HG03159 (cell line): ENCODE data around the gene PCDH9.

Experiments used
- ATAC-seq: cut with Tn5 transposase; IDR thresholded peaks from one replicate; pipeline ENCODE4 v1.9.1; 2021; ENCODE audit warnings: mild to moderate bottlenecking, moderate library complexity; ENCODE audit not compliant: unreplicated experiment

Gene PCDH9, protein sequence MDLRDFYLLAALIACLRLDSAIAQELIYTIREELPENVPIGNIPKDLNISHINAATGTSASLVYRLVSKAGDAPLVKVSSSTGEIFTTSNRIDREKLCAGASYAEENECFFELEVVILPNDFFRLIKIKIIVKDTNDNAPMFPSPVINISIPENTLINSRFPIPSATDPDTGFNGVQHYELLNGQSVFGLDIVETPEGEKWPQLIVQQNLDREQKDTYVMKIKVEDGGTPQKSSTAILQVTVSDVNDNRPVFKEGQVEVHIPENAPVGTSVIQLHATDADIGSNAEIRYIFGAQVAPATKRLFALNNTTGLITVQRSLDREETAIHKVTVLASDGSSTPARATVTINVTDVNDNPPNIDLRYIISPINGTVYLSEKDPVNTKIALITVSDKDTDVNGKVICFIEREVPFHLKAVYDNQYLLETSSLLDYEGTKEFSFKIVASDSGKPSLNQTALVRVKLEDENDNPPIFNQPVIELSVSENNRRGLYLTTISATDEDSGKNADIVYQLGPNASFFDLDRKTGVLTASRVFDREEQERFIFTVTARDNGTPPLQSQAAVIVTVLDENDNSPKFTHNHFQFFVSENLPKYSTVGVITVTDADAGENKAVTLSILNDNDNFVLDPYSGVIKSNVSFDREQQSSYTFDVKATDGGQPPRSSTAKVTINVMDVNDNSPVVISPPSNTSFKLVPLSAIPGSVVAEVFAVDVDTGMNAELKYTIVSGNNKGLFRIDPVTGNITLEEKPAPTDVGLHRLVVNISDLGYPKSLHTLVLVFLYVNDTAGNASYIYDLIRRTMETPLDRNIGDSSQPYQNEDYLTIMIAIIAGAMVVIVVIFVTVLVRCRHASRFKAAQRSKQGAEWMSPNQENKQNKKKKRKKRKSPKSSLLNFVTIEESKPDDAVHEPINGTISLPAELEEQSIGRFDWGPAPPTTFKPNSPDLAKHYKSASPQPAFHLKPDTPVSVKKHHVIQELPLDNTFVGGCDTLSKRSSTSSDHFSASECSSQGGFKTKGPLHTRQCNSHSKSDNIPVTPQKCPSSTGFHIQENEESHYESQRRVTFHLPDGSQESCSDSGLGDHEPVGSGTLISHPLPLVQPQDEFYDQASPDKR (N-terminal part only)

DNA sequence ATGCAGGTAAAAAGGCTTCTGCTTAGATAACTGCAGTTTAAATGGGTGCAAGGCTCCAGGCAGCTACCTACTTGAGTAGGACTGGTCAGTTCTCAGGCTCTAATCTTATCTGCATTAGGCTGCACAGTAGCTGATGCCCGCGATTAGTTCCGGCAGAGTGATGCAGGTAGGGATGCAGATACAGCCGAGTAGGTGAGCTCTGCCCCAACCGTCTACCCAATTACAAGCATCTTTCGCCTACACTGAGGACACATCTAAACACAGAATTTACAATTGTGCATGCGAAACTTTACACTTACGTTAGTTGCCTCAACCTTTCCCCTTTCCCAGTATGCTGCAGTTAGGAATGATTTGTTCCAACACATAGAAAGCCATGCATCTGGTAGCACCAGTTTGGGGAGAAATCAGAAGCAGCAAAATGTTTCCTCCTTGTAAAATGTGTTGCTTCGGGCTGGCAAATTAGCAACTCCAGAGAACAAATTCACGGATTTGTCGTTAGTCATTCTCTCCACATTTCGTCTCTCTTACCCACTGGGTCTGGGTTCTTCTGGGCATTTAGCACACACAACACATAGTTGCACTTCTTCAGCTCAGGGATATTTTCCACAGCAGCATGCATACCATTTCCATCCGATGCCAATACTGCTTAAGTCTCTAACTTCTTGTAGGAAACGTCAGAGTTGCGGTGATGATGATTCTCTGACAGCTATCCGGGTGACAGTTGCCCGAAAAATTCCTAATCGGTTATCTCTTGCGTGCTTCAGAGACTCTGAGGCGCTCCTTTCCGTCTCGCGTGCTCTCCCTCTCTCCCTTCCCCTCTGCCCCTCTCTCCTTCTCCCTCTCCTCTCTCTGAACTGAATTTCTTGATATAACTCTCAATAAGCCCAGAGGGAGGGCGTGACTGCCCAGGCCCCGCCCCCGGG lies at the start of gene PCDH9:
Gene PCDH9, minus strand, starts transcription at position 856 of the 923 bp plus-strand sequence. CDS start 1,896 bp downstream, outside the sequence.
- peak; percentile 5 for ATAC-seq

DNA sequence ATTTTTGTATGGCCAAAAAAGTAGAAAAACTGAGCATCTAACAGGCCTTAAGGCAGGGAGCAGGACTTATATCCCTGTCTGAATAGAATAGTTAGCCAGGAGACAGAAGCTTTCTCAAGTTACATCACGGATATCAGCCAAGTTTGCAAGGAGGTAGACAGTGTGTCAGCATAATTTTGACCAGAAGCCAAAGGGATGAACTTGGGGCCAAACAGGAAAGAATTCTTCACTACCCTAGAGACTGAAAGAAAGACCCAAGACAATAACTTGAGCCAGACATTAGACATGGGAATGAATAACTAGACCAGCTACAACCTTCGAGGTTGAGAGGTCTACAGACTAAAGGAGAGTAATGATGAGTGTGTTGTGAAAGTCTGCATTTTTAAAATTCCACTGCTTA lies 48.1 kb upstream of the PCDH9 start:
- no peak for ATAC-seq

DNA sequence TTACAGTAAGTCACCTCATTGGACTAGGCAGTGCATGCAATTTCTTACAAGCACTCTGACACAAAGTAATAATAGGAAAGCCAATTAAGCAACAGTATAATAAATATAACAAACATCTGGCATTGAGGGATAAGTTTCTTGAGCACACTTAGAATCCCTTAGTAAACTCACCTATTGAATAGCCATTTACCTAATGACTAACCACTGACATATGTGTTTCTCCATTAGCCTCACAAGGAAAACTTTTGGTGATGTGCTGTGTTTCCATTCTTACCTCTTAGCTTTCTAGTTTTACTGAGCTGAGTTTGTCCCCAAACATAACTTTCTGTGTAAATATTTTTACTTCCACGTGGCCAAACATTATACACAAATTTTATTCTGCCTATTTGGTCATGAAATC lies 47.4 kb upstream of the PCDH9 start:
- no peak for ATAC-seq

DNA sequence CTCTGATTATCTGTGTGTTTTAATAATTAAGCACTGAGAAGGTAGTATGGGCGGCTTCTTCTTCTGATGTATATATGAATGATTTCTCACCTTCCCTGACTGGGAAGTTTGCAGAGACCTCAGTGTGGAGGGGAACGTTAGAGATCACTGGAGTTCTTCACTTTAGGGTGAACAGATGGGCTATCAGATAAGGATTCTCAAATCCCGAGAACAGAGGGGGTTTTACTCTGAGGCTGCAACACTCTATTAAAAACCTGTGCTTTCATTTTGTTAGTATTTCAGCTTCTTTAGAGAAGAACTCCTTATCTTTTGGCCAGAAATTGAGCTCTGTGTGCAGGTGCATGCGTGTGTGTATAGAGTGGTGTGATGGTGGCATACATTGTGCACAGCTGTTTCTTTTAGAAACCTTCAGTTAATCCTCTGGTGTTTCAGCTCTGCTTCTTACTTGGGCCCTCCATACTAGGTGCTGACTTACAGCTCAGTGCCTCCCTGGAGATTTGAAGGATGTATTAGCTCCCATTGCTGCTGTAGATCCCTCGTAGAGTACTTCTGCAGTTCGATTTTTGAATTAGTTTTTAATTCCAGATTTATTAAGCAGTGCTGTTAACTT lies 45.3 kb upstream of the PCDH9 start:
- ATAC-seq = no peak

DNA sequence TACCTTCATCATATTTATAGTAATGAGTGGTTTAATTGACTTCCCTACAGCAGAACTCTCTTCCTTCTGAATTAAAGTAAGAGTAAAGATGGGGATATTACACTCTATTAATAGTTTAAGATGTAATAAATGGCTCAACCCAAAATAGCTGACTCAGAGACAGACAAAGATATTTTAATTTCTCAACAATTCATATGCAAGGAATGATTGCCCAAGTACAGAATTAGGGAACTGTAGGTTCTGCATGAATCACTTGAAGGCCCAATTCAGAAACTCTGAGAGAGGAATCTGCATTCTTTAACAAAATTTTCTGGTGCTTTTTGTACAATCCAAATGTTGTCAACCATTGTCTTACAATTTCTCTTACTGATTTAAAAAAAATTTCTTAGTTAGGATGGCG lies 42.9 kb upstream of the PCDH9 start:
- no peak for ATAC-seq

DNA sequence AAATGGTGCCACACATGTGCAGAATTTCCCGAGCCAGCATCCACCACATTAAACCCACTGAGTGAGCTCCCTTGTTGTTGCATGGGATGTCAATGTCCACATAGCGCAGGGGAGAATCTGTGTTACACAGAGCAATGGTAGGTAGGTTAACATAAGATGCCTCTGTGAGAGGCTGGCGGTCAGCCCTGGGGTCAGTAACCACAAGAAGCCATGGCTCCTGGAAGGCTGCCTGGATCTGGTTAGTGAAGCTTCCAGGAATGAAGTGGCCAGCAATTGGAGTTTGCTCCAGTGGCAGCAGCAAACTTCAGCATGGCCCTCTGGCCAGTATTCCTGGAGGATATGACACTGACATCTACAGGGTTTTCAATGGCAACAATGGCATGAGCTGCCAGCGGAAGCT lies 37.0 kb upstream of the PCDH9 start:
- ATAC-seq = no peak

DNA sequence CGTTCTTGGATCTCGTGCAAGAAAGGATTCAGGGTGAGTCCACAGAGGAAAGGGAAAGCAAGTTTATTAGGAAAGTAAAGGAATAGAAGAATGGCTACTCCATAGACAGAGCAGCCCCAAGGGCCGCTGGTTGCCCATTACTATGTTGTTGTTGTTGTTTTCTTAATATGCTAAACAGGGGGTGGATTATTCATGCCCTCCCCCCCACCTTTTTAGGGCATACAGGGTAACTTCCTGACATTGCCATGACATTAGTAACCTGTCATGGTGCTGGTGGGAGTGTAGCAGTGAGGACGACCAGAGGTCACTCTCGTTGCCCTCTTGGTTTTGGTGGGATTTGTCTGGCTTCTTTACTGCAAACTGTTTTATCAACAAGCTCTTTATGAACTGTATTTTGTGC lies 29.1 kb upstream of the PCDH9 start:
- ATAC-seq = no peak

DNA sequence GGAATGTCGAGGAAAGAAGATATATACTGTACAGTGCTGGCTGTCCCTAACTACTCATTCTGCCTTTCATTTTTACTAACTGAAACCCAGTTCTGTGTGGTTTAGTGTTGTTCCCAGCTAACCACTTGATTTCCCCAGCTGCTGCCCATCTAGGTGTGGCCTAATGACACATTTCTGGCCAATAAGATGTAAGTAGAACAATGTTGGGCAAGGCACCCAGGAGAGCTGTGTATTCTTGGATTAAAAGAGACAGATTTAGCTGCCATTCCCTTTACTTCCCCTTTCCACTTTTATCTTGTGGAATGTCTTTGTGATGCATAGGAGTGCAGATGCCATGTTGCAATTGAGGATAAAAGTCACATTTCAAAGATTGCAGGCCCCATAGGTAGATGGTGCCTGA lies 28.3 kb upstream of the PCDH9 start:
- peak; percentile 70 for ATAC-seq

DNA sequence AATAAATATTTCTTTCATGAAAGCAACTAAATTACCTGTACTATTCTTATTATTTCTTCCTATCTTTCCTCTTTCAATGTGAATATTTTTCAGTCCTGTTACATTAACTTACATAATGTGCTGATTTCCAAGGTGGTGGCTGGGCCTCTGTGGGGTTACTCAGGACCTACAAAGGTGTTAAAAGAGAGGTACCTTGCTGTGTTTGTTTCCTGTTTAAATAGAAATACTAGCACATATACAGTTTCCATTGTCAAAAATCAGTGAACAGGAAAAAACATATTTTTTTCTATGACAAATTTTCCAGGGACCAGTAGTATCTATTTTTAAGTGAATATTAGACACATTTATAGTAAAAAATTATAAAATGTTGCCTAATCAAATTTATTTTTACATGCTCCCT lies 8.7 kb upstream of the PCDH9 start:
- ATAC-seq = no peak

DNA sequence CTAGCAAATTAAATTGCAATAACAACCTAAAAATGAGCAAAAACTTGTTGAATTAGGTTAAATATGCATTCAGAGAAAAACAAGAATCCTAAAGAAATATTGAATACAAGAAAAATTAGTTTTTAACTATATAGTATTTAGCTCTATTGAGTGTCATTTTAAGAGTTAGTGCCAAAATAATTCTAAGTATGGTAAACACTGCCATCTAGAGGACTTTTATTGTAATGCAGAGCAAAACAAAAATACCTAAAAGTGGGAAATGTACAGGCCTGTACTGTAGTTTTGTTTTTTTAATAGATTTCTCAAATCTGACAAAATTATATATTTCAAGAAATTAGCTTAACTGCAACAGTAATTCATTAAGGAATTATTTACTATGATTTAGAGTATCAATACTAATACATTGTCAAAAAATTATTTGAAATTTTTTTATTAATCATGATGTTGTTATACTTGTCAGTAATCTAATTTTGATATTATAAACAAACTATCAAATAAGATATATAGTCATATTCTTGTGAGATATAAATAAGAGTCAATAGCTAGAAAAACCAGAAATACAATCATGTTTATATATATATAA lies 8.2 kb upstream of the PCDH9 start:
- no peak for ATAC-seq

DNA sequence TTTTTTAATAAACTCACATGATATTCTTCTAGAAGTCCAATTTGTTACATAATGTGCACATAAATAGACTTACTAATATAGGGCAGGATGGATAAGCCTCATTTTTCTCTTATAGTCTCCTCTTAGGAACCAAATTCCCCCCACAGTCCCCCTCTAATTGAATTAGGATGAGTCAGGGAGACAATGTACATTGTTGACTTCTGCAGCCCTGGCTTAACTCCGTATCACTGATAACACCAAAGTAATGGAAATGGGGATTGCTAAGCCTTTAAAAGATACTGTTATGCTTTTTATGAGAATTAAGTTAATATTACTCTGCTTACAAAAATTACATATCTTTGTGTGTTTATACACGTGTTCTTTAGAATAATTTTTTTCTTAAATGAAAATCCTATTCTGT lies 5.1 kb upstream of the PCDH9 start:
- ATAC-seq = no peak

DNA sequence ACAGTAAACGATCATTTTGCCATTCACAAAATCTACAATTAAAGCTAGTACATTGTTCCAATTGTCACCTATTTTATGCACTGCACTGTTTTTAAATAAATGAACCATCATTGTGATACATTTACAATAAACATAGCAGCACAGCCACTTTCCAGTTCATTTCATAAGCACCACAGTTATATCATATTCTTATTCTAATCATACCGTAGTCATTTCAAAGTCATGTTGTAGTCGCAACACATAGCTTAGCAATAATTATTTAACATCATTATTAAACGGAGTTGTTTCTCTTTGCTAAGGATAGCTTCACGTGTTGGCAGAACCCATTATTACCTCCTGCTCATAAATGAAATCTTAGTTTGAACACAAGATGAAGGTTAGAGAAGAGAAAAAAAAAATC lies 2.2 kb upstream of the PCDH9 start:
- no peak for ATAC-seq

DNA sequence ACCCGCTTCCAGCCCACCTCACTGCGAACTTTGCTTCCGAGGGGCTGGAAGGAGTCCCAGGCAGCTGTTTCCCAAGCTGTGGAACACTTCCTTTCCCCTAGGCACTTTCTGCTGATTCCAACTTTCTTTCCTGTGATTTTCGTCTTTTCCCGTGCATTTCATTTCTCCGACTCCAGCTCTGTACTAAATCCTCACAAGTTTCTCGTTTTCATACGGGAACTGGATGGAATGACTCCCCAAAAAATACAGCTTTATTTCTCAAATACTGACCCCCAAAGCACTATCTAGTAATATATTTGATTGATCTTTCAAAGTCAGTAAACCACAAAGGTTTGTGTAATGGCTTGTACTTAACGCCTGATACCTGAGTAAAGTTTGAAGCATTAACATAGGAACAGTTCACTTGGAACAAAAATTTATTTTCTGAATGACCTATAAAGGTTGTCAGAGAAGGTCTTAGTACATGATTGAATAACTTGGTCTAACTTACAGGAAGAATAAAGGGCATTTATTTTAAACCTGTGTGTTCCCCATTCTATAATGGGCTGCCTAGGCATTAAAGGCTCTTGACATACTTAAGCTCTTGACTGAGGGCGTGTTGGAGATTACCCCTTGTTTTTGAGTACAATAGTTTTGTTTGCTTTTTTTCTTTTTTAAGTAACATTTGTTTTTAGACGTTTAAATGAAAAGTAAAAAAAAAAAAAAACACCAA lies 1.3 kb upstream of the PCDH9 start:
- ATAC-seq = no peak

DNA sequence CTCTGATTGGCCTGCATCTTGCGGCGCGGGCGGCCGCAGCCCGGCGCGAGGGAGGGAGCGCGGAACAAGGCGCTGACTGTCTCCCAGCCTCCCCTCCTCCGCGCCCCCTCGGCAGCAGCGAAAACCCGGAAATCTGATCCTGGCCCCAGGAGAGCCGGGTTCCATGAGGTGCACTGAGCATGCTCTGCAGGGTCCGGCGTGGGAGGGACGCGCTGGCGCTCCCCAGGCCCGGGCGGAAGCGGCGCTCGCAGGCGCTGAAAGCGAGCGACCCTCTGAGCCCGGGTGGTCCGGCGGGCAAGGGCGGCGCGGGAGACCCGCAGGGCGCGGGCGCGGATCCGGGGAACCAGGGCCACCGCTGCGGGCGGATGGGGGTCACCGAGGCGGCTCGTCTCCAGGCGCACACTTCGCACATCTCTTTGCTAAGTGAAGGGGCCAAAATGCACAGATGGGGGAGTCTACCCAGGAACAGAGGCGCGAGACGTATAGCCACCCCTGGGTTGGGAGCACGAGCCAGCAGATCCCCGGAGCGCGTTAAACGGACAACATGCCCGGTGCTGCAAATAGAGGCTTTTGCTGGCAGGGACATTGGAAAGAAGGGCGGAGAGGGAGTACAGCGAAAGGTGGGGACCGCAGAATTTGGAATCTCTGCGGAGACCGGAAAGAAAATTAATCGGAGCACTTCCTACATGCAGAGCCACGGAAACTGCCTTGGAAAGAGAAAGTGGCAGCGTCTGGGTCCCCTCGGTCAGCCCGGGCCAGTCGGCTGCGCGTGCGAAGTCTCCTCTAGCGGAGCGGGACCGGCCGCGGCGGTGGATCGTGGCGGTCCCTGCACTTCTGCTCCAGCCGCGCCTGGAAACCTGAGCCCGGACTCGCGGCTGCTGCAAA lies 510 bp upstream of the PCDH9 start:
- ATAC-seq = peak; percentile 98

DNA sequence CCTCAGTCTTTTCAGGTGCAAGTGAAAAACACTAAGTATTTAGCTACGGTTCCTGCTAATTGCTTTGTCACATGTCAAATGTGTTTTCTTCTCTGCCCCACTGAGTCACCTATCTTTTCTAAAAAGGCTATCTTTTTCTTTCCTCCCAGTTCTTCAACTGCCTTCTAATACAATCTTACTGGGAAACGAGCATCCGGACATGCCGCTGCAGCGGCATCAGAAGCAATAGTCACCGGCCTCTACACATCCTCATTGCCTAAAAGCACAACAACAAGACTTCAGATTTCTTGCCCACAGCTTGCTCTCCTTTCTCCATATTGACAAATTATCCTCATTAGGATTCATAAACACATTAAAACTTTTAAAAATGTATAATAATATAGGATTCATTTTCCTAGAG lies 1.2 kb downstream of the PCDH9 start:
- no peak for ATAC-seq

DNA sequence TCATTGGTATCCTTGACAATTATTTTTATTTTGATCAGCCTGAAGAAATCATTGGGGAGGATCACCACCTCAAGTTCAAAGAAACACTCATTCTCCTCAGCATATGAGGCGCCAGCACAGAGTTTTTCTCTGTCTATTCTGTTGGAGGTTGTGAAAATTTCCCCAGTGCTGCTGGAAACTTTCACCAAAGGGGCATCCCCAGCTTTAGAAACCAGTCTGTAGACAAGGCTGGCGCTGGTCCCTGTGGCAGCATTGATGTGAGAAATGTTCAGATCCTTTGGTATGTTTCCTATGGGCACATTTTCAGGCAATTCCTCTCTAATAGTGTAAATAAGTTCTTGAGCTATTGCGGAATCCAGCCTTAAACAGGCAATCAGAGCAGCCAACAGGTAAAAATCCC lies 2.1 kb downstream of the PCDH9 start:
- no peak for ATAC-seq

DNA sequence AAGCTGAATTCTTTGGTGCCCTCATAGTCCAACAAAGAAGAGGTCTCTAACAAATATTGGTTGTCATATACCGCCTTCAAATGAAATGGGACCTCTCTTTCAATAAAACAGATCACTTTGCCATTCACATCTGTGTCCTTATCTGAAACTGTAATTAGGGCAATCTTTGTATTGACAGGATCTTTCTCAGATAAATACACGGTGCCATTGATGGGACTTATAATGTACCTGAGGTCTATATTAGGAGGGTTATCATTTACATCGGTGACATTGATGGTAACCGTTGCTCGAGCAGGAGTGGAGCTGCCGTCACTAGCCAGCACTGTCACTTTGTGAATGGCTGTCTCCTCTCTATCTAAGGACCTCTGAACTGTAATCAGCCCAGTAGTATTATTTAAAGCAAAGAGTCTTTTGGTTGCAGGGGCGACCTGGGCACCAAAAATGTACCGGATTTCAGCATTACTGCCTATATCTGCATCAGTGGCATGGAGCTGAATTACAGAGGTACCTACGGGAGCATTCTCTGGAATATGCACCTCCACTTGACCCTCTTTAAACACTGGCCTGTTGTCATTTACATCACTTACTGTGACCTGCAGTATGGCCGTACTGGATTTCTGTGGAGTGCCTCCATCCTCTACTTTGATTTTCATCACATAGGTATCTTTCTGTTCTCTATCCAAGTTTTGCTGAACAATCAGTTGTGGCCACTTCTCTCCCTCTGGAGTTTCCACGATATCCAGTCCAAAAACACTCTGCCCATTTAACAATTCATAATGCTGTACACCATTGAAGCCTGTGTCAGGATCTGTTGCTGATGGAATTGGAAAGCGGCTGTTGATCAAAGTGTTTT lies 2.8 kb downstream of the PCDH9 start:
- no peak for ATAC-seq
